ENCODE data around the gene CHRDL2.

DNA sequence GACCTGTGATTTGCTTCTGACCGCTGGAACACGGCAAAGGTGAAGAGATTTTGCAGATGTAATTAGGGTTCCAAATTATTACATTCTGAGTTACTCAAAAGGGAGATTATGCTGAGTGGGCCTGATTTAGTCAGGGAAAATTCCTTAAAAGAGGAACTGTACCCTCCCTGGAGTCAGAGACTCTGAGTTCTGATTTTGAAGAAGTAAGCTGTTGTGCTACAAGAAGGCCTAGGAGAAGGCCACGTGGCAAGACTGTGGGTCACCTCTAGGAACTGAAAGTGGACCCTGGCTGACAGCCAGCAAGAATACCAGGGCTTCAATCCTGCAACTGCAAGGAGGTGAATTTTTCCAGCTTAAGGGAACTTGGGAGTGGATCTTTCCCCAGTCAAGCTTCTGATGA lies 45.3 kb downstream of the CHRDL2 start:
- no peak for TF ChIP-seq EZH2phosphoT487 (IDR thresholded peaks at IDR 0.05; ENCODE audit: borderline replicate concordance)
- TF ChIP-seq, protein P1, sequence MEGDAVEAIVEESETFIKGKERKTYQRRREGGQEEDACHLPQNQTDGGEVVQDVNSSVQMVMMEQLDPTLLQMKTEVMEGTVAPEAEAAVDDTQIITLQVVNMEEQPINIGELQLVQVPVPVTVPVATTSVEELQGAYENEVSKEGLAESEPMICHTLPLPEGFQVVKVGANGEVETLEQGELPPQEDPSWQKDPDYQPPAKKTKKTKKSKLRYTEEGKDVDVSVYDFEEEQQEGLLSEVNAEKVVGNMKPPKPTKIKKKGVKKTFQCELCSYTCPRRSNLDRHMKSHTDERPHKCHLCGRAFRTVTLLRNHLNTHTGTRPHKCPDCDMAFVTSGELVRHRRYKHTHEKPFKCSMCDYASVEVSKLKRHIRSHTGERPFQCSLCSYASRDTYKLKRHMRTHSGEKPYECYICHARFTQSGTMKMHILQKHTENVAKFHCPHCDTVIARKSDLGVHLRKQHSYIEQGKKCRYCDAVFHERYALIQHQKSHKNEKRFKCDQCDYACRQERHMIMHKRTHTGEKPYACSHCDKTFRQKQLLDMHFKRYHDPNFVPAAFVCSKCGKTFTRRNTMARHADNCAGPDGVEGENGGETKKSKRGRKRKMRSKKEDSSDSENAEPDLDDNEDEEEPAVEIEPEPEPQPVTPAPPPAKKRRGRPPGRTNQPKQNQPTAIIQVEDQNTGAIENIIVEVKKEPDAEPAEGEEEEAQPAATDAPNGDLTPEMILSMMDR (conservative IDR thresholded peaks at IDR 0.05; ENCODE audit: low read length) = no peak
